ENCODE data around the gene ZNF66. TPM values are rescaled to one million over a fixed set of nuclear protein-coding genes. Genes with fewer than 3 reads are reported as not detected.
"Not testable (repeated sequence)": the region's sequence is repeated elsewhere in the genome, so short reads cannot be mapped to it uniquely, and the experiment has no call there.

Gene ZNF66
- 1 to 10 TPM in 3 of 4 donors, under 1 TPM in 1; 0.76 to 8.1 (median 4.7) TPM for total RNA-seq

GRCh38 chr19:20776083-20777076 is at the start of gene ZNF66:
ZNF66 (plus strand) TSS chr19:20776304; CDS start chr19:20776448, 144 bp downstream.
- WGBS, 2 donors, result 1% methylated on average over 35 to 42 of the region's 42 CpGs
- peak within 1 kb of the TSS; percentile 74 for H3K4me3 ChIP-seq (ENCODE audit: low read depth, poor library complexity, severe bottlenecking)
- TF ChIP-seq POLR2A (IDR thresholded peaks at IDR 0.05) (no peak), CTCF (IDR thresholded peaks at IDR 0.05) (no peak)
- intact Hi-C loops (cut with DNase I; ENCODE audit: low total_unique reads), result no loop called here
- DNase-seq (ENCODE audit: low spot score in 2 of 2), result peak; percentile 97 to 99

GRCh38 chr19:20750169-20750568 is 25.9 kb upstream of the ZNF66 start:
- intact Hi-C loops (cut with DNase I; ENCODE audit: low total_unique reads); DNase-seq (ENCODE audit: low spot score in 2 of 2); H3K4me3 ChIP-seq (ENCODE audit: low read depth, poor library complexity, severe bottlenecking): not testable (repeated sequence)
- 65 to 66% methylated on average over 6 of the region's 6 CpGs for WGBS, 2 donors

- intact Hi-C loops (cut with DNase I; ENCODE audit: low total_unique reads); H3K4me3 ChIP-seq (ENCODE audit: low read depth, poor library complexity, severe bottlenecking); DNase-seq (ENCODE audit: low spot score in 2 of 2): not testable (repeated sequence)
- WGBS, 2 donors, result 85 to 86% methylated on average over 9 of the region's 9 CpGs
Measured at GRCh38 chr19:20752291-20752690, 23.8 kb upstream of the ZNF66 start.

- DNase-seq (ENCODE audit: low spot score in 2 of 2); intact Hi-C loops (cut with DNase I; ENCODE audit: low total_unique reads); H3K4me3 ChIP-seq (ENCODE audit: low read depth, poor library complexity, severe bottlenecking): not testable (repeated sequence)
- 85 to 90% methylated on average over 8 of the region's 8 CpGs for WGBS, 2 donors
Measured at GRCh38 chr19:20769225-20769736, 6.8 kb upstream of the ZNF66 start.

- TF ChIP-seq CTCF (IDR thresholded peaks at IDR 0.05), result no peak
- TF ChIP-seq POLR2A (IDR thresholded peaks at IDR 0.05), result no peak
- intact Hi-C loops (cut with DNase I; ENCODE audit: low total_unique reads), result no loop called here
- no peak overlapping the region for H3K4me3 ChIP-seq (ENCODE audit: low read depth, poor library complexity, severe bottlenecking)
- DNase-seq (ENCODE audit: low spot score in 2 of 2), result no peak
Measured at GRCh38 chr19:20787786-20788185, 11.7 kb downstream of the ZNF66 start.

GRCh38 chr19:20791806-20792205 is 15.7 kb downstream of the ZNF66 start:
- no peak for DNase-seq (ENCODE audit: low spot score in 2 of 2)
- H3K4me3 ChIP-seq (ENCODE audit: low read depth, poor library complexity, severe bottlenecking), result no peak overlapping the region
- TF ChIP-seq POLR2A (IDR thresholded peaks at IDR 0.05) (no peak), CTCF (IDR thresholded peaks at IDR 0.05) (no peak)
- intact Hi-C loops (cut with DNase I; ENCODE audit: low total_unique reads), result no loop called here

- DNase-seq (ENCODE audit: low spot score in 2 of 2); H3K4me3 ChIP-seq (ENCODE audit: low read depth, poor library complexity, severe bottlenecking); intact Hi-C loops (cut with DNase I; ENCODE audit: low total_unique reads): not testable (repeated sequence)
- 85 to 96% methylated on average over 5 of the region's 5 CpGs for WGBS, 2 donors
Measured at GRCh38 chr19:20806311-20807262, 30.5 kb downstream of the ZNF66 start.
